Chondrocyte (in vitro differentiated cells): Measurements from ENCODE around the gene PTPN5. TPM values are rescaled to one million over a fixed set of nuclear protein-coding genes. Genes with fewer than 3 reads are reported as not detected.
A peak's percentile ranks its signal among the peaks of the same experiment; 100 is the strongest.

Source experiments
- DNase-seq: peaks from one replicate; pipeline ENCODE4 v3.0.0; 2021; ENCODE audit warnings: mixed read lengths, low spot score
- H3K27ac Mint-ChIP-seq: one replicate; pipeline ENCODE4 v1.8.0; 2021; ENCODE audit warnings: mild to moderate bottlenecking, moderate library complexity, mixed read lengths; ENCODE audit not compliant: unreplicated experiment
- H3K27me3 Mint-ChIP-seq: 2 replicates; pipeline ENCODE4 v1.8.0; 2021; ENCODE audit warnings: low read depth, mixed read lengths
- H3K36me3 Mint-ChIP-seq: 2 replicates; pipeline ENCODE4 v1.8.0; 2021; ENCODE audit warnings: low read depth, mixed read lengths
- H3K4me1 Mint-ChIP-seq: 2 replicates; pipeline ENCODE4 v1.8.0; 2021; ENCODE audit warnings: low read depth, mild to moderate bottlenecking, mixed read lengths
- H3K4me3 Mint-ChIP-seq: one replicate; pipeline ENCODE4 v1.8.0; 2021; ENCODE audit warnings: mild to moderate bottlenecking, moderate library complexity, mixed read lengths; ENCODE audit not compliant: unreplicated experiment
- H3K9me3 Mint-ChIP-seq: 2 replicates; pipeline ENCODE4 v1.8.0; 2021; ENCODE audit warnings: low read depth, mixed read lengths
- CTCF ChIP-seq: fragments of 200-600 bp; sonication (generic); IDR thresholded peaks from 2 replicates; pipeline ENCODE4 v1.5.0; 2021; ENCODE audit warnings: antibody characterized with exemption, mild to moderate bottlenecking, moderate library complexity
- total RNA-seq: library from RNA; stranded (reverse); gene quantifications from 3 replicates; pipeline ENCODE4 v1.2.1, GENCODE V29; 2021

The PTPN5 gene
- total RNA-seq, 1 donor from 2014 or later = not detected

- Mint-ChIP-seq H3K9me3 (no peaks in the 10 kb centered on the region), H3K36me3 (no peaks in the 10 kb centered on the region), H3K27me3 (peaks cover under 1% of the 10 kb centered on the region), H3K4me3 (no peak overlapping the region), H3K27ac (no peak overlapping the region), H3K4me1 (no peaks in the 10 kb centered on the region)
- peak; percentile 73 for DNase-seq
- TF ChIP-seq CTCF = no peak
Observed at GRCh38 chr11:18733202-18733601, 58.4 kb downstream of the PTPN5 start.

GRCh38 chr11:18731949-18732821 is 59.4 kb downstream of the PTPN5 start:
- Mint-ChIP-seq H3K9me3 (no peaks in the 10 kb centered on the region), H3K4me3 (no peak overlapping the region), H3K36me3 (no peaks in the 10 kb centered on the region), H3K27me3 (no peaks in the 10 kb centered on the region), H3K4me1 (no peaks in the 10 kb centered on the region), H3K27ac (no peak overlapping the region)
- TF ChIP-seq CTCF = peak; percentile 97
- DNase-seq = peak; percentile 29

GRCh38 chr11:18731441-18731840 is 60.2 kb downstream of the PTPN5 start:
- H3K27ac Mint-ChIP-seq = no peak overlapping the region
- no peak for TF ChIP-seq CTCF
- H3K27me3 Mint-ChIP-seq = no peaks in the 10 kb centered on the region
- no peak overlapping the region for H3K4me3 Mint-ChIP-seq
- peak; percentile 44 for DNase-seq
- no peaks in the 10 kb centered on the region for H3K4me1 Mint-ChIP-seq
- no peaks in the 10 kb centered on the region for H3K36me3 Mint-ChIP-seq
- no peaks in the 10 kb centered on the region for H3K9me3 Mint-ChIP-seq

GRCh38 chr11:18730020-18730419 is 61.6 kb downstream of the PTPN5 start:
- no peak overlapping the region for H3K4me3 Mint-ChIP-seq
- no peaks in the 10 kb centered on the region for H3K36me3 Mint-ChIP-seq
- no peaks in the 10 kb centered on the region for H3K9me3 Mint-ChIP-seq
- no peaks in the 10 kb centered on the region for H3K4me1 Mint-ChIP-seq
- TF ChIP-seq CTCF = no peak
- no peak overlapping the region for H3K27ac Mint-ChIP-seq
- DNase-seq = no peak
- no peaks in the 10 kb centered on the region for H3K27me3 Mint-ChIP-seq

- Mint-ChIP-seq H3K27me3 (no peaks in the 10 kb centered on the region), H3K4me1 (no peaks in the 10 kb centered on the region), H3K4me3 (no peak overlapping the region), H3K9me3 (no peaks in the 10 kb centered on the region), H3K36me3 (no peaks in the 10 kb centered on the region), H3K27ac (no peak overlapping the region)
- TF ChIP-seq CTCF = no peak
- no peak for DNase-seq
Observed at GRCh38 chr11:18729426-18729825, 62.2 kb downstream of the PTPN5 start.
